Measurements from ENCODE around the gene KLF7. TPM values are rescaled to one million over a fixed set of nuclear protein-coding genes. Genes with fewer than 3 reads are reported as not detected.

The KLF7 gene
- total RNA-seq, 1 experiment from 2014 or later, result 15.4 TPM

DNA sequence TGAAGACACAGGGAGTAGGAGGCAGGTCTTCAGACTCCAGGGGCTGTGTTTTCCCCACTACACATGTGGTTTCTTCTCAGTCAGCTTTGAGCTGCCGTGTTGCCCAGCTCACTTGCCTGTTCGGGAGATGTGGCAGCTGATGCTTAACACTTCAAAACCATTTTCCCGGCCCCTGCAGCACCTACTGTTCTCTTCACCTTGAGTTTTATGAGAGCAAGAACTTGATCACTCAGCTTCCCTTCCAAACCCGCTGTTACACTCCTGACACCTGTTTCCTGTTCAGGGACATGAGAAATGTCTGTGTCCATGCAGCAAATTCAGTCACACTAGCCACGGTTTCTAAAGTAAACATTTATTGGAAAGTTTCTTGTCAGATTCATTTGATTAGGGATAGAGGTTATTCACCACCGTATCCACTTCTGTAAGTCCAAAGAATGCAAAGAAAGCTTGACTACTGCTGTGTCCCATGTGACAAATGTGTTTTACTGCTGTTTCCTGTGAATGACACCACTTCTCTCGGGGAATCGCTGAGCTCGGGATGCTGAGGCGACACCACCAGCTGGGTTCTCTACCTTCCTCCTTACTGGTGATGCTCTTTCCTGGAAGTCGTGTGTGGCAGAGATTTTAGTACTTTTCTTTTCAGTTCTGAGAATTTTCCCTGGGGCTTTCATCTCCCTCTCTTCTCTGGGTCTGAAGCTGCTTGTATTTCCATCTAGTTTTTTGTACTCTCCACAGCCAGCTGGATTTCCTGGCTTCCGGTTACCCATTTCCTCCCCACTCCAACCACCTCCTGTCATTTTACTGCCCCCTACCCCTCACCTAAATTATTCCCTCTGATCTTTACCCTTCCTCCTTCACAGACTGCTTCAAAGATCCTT lies 91.7 kb downstream of the KLF7 start:
- TF ChIP-seq, protein P1, sequence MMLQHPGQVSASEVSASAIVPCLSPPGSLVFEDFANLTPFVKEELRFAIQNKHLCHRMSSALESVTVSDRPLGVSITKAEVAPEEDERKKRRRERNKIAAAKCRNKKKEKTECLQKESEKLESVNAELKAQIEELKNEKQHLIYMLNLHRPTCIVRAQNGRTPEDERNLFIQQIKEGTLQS (IDR thresholded peaks at IDR 0.05), result no peak
- TF ChIP-seq, protein P2, sequence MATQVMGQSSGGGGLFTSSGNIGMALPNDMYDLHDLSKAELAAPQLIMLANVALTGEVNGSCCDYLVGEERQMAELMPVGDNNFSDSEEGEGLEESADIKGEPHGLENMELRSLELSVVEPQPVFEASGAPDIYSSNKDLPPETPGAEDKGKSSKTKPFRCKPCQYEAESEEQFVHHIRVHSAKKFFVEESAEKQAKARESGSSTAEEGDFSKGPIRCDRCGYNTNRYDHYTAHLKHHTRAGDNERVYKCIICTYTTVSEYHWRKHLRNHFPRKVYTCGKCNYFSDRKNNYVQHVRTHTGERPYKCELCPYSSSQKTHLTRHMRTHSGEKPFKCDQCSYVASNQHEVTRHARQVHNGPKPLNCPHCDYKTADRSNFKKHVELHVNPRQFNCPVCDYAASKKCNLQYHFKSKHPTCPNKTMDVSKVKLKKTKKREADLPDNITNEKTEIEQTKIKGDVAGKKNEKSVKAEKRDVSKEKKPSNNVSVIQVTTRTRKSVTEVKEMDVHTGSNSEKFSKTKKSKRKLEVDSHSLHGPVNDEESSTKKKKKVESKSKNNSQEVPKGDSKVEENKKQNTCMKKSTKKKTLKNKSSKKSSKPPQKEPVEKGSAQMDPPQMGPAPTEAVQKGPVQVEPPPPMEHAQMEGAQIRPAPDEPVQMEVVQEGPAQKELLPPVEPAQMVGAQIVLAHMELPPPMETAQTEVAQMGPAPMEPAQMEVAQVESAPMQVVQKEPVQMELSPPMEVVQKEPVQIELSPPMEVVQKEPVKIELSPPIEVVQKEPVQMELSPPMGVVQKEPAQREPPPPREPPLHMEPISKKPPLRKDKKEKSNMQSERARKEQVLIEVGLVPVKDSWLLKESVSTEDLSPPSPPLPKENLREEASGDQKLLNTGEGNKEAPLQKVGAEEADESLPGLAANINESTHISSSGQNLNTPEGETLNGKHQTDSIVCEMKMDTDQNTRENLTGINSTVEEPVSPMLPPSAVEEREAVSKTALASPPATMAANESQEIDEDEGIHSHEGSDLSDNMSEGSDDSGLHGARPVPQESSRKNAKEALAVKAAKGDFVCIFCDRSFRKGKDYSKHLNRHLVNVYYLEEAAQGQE (IDR thresholded peaks at IDR 0.05; ENCODE audit: low read depth), result no peak
- TF ChIP-seq ELF1 (IDR thresholded peaks at IDR 0.05; ENCODE audit: borderline replicate concordance, low read depth) (no peak), RAD21 (IDR thresholded peaks at IDR 0.05; ENCODE audit: low read depth) (0 out of 2 replicates have a peak, but pooled peaks have one; percentile 2), TCF7L2 (IDR thresholded peaks at IDR 0.05; ENCODE audit: borderline replicate concordance, extremely low read depth, insufficient read depth, insufficient read length) (no peak)
- Histone ChIP-seq H4K20me1 (ENCODE audit: insufficient read depth) (no peaks in the 10 kb centered on the region), H3K27ac (ENCODE audit: low read depth, low read length) (no peak overlapping the region), H3K4me3 (replicated peaks in 1 of 2; ENCODE audit: low read depth in 1 of 2, low read length in 2 of 2) (no peak overlapping the region), H3K27me3 (ENCODE audit: insufficient read depth, low read length) (no peaks in the 10 kb centered on the region), H3K4me2 (ENCODE audit: low read length) (no peak overlapping the region), H3K9me3 (ENCODE audit: control insufficient read depth in 1 of 2, insufficient read depth in 1 of 2, low read depth in 1 of 2, low read length in 2 of 2) (no peaks in the 10 kb centered on the region), H3K9me2 (ENCODE audit: insufficient read depth) (no peaks in the 10 kb centered on the region), H3K79me2 (ENCODE audit: insufficient read depth, low read length) (no peaks in the 10 kb centered on the region), H3K36me3 (ENCODE audit: control insufficient read depth in 1 of 2, insufficient read depth in 2 of 2, low read length in 2 of 2) (no peaks in the 10 kb centered on the region), H2AFZ (ENCODE audit: low read depth, low read length, poor library complexity, severe bottlenecking) (no peak overlapping the region), H3K4me1 (ENCODE audit: control insufficient read depth in 1 of 2, insufficient read depth in 2 of 2, low read length in 2 of 2) (no peaks in the 10 kb centered on the region), H3K9ac (ENCODE audit: low read length) (no peak overlapping the region)
- BruUV-seq (replicated peaks), result no TSS peak
- ChIA-PET RAD21 (ENCODE audit: low non-redundant PET in 1 of 2, low total read pairs in 2 of 2, uncharacterized antibody in 2 of 2, unreplicated experiment in 2 of 2) (no interaction called here), CTCF (no interaction called here), POLR2A (no interaction called here)
- ATAC-seq, result no peak
- no peak for DNase-seq (ENCODE audit: low read depth, low spot score)
- intact Hi-C loops (cut with micrococcal nuclease), result no loop called here
